ENCODE measurements around the gene CELA2A.

- TF ChIP-seq CTCF (conservative IDR thresholded peaks at IDR 0.05; ENCODE audit: low read length) (no peak), EZH2phosphoT487 (IDR thresholded peaks at IDR 0.05; ENCODE audit: borderline replicate concordance) (no peak)
Measured at GRCh38 chr1:15504436-15504835, 47.9 kb downstream of the CELA2A start.
